HG03558 (cell line): ENCODE results near the gene ICAM3.
A peak's percentile ranks its signal among the peaks of the same experiment; 100 is the strongest.

Experiments
- ATAC-seq: cut with Tn5 transposase; IDR thresholded peaks from one replicate; pipeline ENCODE4 v1.9.1; 2021; ENCODE audit warnings: moderate number of reproducible peaks; ENCODE audit not compliant: unreplicated experiment; ENCODE audit errors: extremely low read depth

Gene ICAM3

GRCh38 chr19:10321874-10322835 is 17.3 kb downstream of the ICAM3 start:
- ATAC-seq = no peak

GRCh38 chr19:10321417-10321797 is 18.0 kb downstream of the ICAM3 start:
- no peak for ATAC-seq

DNA sequence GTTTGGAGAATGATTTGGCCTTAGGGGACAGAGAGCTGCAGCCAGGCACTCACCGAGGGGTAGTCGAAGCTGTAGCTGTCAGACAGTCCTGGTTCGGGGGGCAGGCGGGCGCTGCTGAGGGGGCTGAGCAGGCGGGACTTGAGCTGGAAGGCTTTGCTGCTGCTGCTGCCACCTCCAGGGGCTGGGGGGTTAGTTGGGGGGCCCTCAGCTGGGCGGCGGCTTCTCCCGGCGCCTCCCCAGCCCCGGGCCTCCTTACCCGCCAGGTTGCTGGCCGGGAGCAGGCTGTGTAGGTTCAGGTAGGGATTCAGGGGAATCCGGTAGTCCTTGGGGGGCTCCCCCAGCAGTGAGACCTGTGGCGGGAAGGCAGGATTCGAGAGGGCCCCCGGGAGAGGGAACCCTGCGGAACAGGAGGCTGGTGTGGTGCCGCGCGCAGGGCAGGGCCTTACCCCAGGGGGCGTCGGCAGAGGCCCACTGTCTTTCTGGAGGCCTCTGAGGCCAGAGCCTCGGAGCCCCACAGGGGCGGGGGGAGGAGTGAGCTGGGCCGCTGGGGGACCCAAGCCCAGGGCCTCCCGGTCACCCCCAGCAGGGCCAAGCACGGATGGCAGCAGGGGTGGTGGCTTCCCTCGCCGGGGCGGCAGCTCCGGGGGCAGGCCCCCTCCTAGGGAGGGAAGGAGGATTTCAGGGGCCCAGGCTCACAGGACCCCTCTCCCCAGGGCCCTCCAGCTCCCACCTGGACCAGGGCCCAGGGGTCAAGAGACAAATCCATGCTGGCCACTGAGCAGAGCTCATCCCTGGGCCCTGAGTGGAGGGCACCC is 18.6 kb downstream of the ICAM3 start:
- ATAC-seq = no peak

DNA sequence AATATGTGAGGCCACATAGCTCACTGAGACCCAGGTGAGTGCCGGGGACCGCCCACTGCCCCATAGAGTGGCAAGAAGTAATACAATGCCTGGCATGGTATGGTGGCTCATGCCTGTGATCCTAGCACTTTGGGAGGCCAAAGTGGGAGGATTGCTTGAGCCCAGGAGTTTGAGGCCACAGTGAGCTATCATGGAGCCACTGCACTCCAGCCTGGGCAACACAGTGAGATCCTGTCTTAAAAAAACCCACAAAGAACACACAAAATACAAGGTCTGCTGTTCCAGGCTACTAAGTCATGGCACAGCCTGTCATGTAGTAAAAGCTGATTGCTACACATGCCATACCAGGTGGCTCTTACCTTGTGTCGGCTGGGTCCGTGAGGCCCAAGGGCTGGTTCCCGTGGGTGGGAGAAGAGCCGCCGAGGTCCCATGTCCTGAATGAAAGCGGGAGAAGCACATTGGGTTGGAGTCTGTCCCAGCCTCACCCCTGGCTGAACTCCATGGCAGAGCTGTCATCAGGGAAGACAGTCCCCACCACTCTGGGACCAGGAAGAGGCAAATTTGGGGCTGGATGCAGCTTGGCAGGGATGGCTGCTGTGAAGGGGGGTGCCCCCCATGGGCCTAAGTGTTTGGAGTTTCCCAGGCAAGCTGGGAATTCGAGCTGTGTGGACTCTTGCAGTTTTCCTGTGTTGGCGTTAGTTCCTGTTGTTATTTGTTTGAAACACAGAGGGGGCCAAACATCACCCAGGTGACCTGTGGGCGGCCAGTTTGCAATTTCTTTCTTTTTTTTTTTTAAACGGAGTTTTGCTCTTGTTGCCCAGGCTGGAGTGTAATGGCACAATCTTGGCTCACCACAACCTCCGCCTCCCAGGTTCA is 20.4 kb downstream of the ICAM3 start:
- ATAC-seq = no peak

DNA sequence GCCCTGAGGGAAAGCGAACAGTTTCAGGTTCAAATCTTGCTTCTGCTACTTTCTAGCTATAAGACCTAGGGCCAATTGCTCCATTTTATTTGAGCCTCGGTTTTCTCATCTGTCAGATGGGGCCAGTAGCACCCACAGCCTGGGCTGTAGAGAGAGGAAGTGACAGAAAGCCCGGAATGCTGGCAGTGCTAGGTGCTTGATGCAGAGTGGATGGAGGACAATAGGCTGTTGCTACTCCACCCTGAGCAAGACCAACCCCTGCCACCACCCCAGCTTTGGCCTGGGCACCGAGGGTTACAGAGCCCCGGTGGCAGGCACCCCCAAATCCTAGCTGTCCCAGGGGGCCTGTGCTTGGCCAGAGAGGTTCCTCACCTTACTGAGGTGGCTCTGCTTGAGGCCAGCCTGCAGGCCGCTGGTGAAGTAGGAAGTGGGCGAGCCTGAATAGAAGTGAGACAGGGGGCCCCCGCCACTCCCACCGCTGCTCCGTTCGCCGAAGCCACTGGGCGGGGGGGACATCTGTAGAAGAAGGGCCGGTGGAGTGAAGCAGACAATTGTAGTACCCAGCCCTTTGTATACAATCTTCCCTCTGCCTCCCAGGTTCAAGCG is 21.5 kb downstream of the ICAM3 start:
- no peak for ATAC-seq

DNA sequence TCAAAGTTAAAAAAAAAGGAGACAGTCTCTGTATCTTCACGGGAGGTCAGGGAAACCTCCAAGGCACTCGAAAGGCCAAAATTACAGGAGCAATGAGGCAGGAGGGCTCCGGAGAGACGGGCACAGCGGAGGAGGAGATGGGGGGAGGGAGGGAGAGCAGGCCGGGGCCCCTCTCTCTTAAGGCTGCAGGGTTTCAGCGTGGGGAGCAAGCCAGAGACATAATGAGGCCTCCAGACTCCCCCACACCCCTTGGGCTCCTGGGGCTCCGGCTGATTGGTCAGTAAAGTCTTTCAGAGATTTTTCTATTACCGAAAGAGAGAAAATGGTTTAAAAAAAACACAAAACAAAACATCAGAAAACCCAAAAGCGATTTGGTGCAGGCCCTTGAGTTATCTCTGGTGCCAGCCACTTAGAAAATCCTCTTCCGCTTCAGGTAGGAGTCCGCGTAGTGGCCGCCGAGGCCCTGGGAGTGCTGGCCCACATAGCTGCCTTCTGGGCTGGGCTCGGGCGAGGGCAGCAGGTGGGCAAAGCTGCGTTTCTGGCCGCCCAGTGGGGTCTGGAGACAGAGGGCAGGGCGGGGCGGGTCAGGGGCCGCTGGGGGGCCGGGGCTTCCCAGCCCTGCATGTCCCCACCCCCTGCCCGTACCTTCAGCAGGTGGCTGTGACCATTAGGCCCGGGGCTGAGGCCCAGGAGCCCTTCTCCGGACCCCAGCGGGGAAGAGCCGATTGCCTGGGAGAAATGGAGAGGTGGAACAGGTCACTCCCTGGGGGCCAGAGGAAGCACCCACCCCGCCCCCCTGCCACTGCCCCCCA is 22.2 kb downstream of the ICAM3 start:
- no peak for ATAC-seq

GRCh38 chr19:10316229-10317044 is 23.0 kb downstream of the ICAM3 start:
- ATAC-seq = no peak

GRCh38 chr19:10315335-10316214 is 23.8 kb downstream of the ICAM3 start, which contains the start of gene FDX2:
Gene FDX2, minus strand, starts transcription at chr19:10316015. Its CDS starts 19 bp downstream, at chr19:10315996.
- peak; percentile 74 for ATAC-seq

DNA sequence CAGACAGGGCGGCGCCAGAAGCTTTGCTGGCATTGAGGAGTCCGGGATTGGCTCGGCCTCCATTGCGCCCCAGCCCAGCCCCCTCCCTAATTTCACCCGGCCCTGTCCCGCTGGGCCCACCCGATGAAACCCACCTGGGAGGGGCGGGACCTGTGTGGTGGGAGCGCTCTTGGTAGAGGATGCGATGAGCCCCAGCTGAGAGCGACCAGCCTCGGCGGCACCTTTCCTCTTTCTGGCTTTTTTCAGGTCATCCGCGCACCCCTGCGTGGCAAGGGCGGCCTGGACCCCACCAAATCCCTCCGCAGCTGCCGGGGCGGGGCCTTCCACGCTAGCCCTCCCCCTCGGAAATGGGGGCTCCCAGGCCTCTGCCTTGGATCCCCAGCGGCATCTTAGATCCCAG is 30.0 kb downstream of the ICAM3 start, which contains the start of gene ZGLP1:
Gene ZGLP1 (minus strand): TSS at position 393 of the 400 bp plus-strand sequence.
- ATAC-seq = no peak

DNA sequence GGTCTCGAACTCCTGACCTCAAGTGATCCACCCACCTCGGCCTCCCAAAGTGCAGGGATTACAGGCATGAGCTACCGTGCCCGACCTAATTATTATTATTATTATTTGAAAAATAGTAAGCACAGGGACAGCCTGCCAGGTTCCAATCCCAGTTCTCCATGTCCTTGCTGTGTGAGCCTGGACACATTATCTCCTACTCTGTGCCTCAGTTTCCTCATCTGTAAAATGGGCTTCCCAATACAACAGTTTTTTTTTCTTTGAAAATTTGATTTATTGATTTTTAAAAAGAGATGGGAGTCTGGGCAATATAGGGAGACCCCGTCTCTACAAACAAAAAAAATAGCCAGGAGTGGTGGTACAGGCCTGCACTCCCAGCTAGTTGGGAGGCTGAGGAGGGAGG is 33.1 kb downstream of the ICAM3 start:
- no peak for ATAC-seq

- no peak for ATAC-seq
These were observed 34.2 kb downstream of the ICAM3 start for GRCh38 chr19:10305139-10305806.

DNA sequence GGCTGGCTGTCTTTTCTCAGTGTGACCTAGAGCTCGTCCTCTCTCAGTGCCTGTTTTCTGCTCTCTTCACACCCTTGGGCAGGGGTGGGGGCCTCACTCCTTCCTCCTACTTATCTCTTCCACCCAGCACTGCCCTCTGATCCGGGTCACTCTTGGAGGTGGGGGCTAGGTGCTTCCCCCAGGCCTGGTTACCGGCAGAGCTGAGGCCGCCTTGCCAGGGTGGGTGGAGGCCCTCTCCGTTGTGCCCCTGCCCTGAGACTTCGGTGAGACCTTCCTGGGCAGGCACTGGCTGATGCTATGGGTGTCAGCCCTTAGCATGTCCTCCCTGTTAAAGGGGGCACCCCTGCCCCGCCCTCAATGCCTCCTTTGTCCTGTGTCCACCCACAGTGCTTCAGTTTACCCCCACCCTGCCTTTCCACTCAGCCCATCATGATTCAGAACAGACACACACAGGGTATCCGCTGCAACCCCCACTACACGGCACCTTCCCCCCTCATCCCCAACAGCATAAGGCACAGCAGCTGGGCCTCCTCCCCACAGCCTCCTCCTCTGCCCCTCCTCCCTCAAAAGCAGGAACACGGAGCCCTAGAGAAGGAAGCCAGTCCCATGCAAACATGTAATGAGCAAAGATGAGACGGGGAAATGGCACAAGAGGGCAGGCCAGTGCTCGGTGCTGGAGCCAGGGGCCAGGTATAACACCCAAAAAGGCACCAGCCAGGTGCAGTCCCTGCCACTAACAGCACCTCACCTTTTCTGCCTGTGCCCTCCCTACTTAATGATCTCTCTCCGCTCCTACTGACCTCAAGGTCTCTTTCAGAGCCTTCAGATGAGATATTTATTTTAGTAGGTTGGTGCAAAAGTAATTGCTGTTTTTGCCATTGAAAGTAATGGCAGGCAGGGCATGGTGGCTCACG is 39.6 kb downstream of the ICAM3 start:
- no peak for ATAC-seq

- no peak for ATAC-seq
These were observed 43.4 kb downstream of the ICAM3 start for GRCh38 chr19:10295847-10296591.

GRCh38 chr19:10295305-10295846 is 44.0 kb downstream of the ICAM3 start:
- ATAC-seq = no peak

DNA sequence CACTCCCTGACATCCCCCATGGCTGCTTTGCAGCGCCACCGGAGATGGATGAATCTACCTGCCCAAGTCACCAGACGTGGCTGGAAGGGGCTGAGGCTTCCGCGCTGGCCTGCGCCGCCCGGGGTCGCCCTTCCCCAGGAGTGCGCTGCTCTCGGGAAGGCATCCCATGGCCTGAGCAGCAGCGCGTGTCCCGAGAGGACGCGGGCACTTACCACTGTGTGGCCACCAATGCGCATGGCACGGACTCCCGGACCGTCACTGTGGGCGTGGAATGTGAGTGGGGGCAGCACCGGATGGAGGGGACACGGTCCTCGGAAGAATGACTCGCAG is 45.1 kb downstream of the ICAM3 start:
- no peak for ATAC-seq
